Cardiac fibroblast (primary cell): ENCODE results near the gene OSM.
A peak's percentile ranks its signal among the peaks of the same experiment; 100 is the strongest.

Experiments
- DNase-seq, 2 donors: peaks; one replicate each; pipeline versions ENCODE4 v3.0.0 to v3.0.0-alpha.2; 2010; ENCODE audit warnings: low read depth in 2 of 2
- H3K4me3 ChIP-seq, 2 donors: replicated peaks in 1 of 2; 1 replicate in 1 of 2; 2 replicates in 1 of 2; pipeline ENCODE4 v1.5.1; 2011; ENCODE audit warnings: low read depth in 2 of 2, low read length in 2 of 2, mild to moderate bottlenecking in 2 of 2, moderate library complexity in 1 of 2
- CTCF ChIP-seq: IDR thresholded peaks from one replicate; pipeline ENCODE4 v1.5.1; 2011; ENCODE audit warnings: low read depth, mild to moderate bottlenecking, low read length, inconsistent platforms

Gene OSM

GRCh38 chr22:30214703-30215407, 51.8 kb downstream of the OSM start:
- TF ChIP-seq CTCF, result no peak
- peak in 1 of 2 donors; percentile 57 for DNase-seq
- H3K4me3 ChIP-seq, result no peak overlapping the region

- H3K4me3 ChIP-seq, result no peak overlapping the region
Observed at GRCh38 chr22:30212996-30213441, 53.6 kb downstream of the OSM start.

More at GRCh38 chr22:30212996-30213441, 53.6 kb downstream of the OSM start:
- TF ChIP-seq CTCF, result no peak
- peak in 1 of 2 donors; percentile 99 for DNase-seq
